Omental fat pad (tissue), 4 donors: ENCODE data around the gene PNPLA3. TPM values are rescaled to one million over a fixed set of nuclear protein-coding genes. Genes with fewer than 3 reads are reported as not detected.

Experiments used
- ATAC-seq: fragments of 150-250 bp; one replicate; pipeline ENCODE4 v1.9.1; 2016; ENCODE audit warnings: mild to moderate bottlenecking, moderate library complexity; ENCODE audit not compliant: low FRiP score
- DNase-seq: peaks from one replicate; pipeline ENCODE4 v3.0.0-alpha.2; 2019; ENCODE audit warnings: low spot score
- total RNA-seq, 4 donors: library from RNA; depleted of rRNA; stranded (reverse); fragments of >200 nt; gene quantifications; one replicate each; pipeline ENCODE4 v1.1.0, GENCODE V29; 2016
- TF ChIP-seq, protein P1 (sequence below), 3 donors: fragments of 450-650 bp; IDR thresholded peaks; one replicate each; pipeline ENCODE4 v1.5.1; 2016 to 2017; ENCODE audit warnings: antibody characterized with exemption in 3 of 3, mild to moderate bottlenecking in 3 of 3, moderate library complexity in 2 of 3

PNPLA3 gene
- total RNA-seq, 4 donors from 2014 or later, result 1.0 to 4.3 (median 1.3) TPM

DNA sequence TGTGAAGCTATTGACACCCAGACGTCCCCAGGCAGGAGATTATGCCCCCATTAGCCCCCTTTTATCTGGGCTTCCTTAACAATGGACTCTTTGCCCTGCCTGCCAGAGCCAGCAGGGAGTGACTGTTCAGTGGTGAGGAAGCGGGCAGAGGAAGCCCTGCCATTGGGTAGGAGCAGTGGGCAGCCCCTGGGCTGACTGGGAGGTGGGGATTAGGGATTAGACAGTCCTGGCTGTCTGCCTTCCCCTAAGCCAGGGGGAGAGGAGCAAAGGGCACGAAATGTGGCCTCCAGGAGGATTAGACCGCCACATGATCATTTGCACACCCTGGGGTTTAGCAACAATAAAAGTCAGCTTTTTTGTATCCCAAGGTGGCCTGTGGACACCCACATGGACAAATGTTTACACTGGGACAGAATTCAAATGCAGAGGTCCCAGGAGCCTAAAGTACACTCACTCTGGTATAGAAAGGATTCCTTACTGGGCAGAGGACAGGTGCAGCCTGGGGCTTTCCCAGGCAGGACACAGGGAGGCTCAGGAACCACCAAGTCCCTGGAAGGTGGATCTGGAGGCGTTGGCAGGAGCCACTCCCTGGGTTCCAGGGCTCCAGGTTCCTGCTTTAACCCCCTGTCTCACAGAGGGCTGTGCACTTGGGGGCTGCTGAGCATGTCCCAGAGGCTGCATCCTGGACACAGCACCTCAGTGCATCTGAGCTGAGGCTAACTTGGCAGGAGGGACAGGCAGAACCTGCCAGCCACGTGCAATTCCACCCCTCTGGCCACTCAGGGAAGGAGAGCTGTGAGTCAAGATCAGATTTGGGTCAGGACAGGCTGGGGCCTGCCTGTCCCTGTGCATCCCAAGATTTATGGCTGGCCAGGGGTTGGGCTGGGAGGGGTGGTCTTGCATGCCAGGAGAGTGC, 2.1 kb downstream of the PNPLA3 start:
- no peak for ATAC-seq
- no peak for DNase-seq
- TF ChIP-seq, protein P1, sequence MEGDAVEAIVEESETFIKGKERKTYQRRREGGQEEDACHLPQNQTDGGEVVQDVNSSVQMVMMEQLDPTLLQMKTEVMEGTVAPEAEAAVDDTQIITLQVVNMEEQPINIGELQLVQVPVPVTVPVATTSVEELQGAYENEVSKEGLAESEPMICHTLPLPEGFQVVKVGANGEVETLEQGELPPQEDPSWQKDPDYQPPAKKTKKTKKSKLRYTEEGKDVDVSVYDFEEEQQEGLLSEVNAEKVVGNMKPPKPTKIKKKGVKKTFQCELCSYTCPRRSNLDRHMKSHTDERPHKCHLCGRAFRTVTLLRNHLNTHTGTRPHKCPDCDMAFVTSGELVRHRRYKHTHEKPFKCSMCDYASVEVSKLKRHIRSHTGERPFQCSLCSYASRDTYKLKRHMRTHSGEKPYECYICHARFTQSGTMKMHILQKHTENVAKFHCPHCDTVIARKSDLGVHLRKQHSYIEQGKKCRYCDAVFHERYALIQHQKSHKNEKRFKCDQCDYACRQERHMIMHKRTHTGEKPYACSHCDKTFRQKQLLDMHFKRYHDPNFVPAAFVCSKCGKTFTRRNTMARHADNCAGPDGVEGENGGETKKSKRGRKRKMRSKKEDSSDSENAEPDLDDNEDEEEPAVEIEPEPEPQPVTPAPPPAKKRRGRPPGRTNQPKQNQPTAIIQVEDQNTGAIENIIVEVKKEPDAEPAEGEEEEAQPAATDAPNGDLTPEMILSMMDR (IDR thresholded peaks at IDR 0.05), result no peak

DNA sequence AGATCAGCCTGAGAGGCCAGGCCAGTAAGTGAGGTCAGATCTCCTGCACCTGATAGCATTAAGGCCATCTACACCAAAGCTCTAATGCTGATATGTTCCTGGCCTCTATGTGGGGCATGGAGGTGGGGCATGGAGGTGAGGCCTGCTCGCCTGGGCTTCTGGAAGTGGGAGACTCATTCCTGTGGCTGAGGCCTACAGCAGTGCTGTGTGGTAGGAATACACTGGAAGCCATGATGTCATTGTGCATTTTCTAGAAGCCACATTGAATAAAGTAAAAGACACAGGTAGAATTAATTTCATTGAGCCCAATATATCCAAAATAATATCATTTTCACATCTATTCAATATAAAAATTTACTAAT, 2.7 kb downstream of the PNPLA3 start:
- TF ChIP-seq, protein P1 (IDR thresholded peaks at IDR 0.05), result no peak
- no peak for DNase-seq
- ATAC-seq, result no peak

- no peak for ATAC-seq
- TF ChIP-seq, protein P1 (IDR thresholded peaks at IDR 0.05), result no peak
Observed at GRCh38 chr22:43928468-43928867, 4.9 kb downstream of the PNPLA3 start.

GRCh38 chr22:43928908-43929307, 5.3 kb downstream of the PNPLA3 start:
- no peak for ATAC-seq
- TF ChIP-seq, protein P1 (IDR thresholded peaks at IDR 0.05), result no peak

More at GRCh38 chr22:43928468-43928867, 4.9 kb downstream of the PNPLA3 start:
- DNase-seq, result no peak

GRCh38 chr22:43931771-43932170, 8.2 kb downstream of the PNPLA3 start:
- no peak for DNase-seq
- TF ChIP-seq, protein P1 (IDR thresholded peaks at IDR 0.05), result no peak
- no peak for ATAC-seq

More at GRCh38 chr22:43928908-43929307, 5.3 kb downstream of the PNPLA3 start:
- no peak for DNase-seq

DNA sequence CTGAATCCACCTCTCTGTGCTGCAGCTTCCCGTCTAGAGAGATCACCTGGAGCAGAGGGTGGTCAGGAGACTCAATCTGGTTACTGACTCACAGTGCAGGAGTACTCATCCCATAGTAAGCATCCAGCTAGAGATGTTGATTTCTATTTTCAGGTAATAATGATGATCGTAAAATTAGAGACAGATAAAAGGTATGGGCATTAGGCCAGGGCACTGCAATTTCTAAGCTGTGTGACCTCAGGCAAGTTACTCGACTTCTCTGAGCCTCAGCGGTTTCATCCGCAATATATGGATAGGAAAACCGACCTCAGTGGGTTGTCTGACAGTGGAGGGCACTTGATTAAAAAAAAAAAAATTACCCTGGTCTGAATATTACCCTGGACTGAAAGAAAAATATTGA, 17.8 kb downstream of the PNPLA3 start:
- TF ChIP-seq, protein P1 (IDR thresholded peaks at IDR 0.05), result no peak
- DNase-seq, result no peak
- no peak for ATAC-seq
